Right lobe of liver (tissue), 4 donors: ENCODE measurements around the gene CBL.

Experiments used
- POLR2A ChIP-seq: fragments of 450-650 bp; IDR thresholded peaks from one replicate; pipeline ENCODE4 v1.6.1; 2017; ENCODE audit warnings: antibody characterized with exemption, mild to moderate bottlenecking
- TF ChIP-seq, protein P1 (sequence below), 4 donors: fragments of 200-600 bp in 3 of 4; fragments of 450-650 bp in 1 of 4; IDR thresholded peaks; one replicate each; pipeline versions ENCODE4 v1.5.1 to v1.8.0; 2016 to 2022; ENCODE audit warnings: antibody characterized with exemption in 4 of 4, mild to moderate bottlenecking in 2 of 4
- donor health status: DM: no; HTN: no; CAD: no.
- donor health status: DM: no; HTN: no; CAD: no.
- donor health status: DM: no; HTN: yes; CAD: no.

DNA sequence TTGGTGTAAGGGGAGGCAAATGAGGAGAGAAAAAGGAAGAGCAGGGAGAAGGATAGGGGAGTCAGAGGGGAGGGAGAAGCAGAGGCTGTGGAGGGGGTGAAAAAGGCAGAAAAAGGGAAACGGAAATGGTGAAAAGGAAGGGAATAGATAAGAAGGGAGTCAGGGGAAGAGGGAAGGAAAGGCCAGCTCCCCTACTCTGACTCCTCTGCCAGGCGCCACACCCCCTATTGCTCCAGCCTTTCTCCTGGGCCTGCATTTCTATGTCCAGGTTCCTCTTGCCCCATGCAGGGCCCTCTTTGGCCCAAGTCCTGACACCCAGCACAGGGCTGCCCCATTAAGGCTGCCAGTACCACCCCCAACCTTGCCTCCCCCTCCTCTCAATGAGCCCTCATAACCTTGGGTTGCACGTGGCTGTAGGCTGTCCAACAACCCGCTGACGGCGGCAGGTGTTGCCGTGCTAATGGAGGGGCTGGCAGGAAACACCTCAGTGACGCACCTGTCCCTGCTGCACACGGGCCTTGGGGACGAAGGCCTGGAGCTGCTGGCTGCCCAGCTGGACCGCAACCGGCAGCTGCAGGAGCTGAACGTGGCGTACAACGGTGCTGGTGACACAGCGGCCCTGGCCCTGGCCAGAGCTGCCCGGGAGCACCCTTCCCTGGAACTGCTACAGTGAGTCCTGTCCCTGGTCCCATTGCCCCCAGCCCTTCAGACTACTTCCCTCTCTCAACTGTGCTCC, 24.3 kb upstream of the CBL start:
- no peak for TF ChIP-seq POLR2A
- TF ChIP-seq, protein P1, sequence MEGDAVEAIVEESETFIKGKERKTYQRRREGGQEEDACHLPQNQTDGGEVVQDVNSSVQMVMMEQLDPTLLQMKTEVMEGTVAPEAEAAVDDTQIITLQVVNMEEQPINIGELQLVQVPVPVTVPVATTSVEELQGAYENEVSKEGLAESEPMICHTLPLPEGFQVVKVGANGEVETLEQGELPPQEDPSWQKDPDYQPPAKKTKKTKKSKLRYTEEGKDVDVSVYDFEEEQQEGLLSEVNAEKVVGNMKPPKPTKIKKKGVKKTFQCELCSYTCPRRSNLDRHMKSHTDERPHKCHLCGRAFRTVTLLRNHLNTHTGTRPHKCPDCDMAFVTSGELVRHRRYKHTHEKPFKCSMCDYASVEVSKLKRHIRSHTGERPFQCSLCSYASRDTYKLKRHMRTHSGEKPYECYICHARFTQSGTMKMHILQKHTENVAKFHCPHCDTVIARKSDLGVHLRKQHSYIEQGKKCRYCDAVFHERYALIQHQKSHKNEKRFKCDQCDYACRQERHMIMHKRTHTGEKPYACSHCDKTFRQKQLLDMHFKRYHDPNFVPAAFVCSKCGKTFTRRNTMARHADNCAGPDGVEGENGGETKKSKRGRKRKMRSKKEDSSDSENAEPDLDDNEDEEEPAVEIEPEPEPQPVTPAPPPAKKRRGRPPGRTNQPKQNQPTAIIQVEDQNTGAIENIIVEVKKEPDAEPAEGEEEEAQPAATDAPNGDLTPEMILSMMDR (IDR thresholded peaks at IDR 0.05): no peak
